Measurements from ENCODE around the gene PCIF1. TPM values are rescaled to one million over a fixed set of nuclear protein-coding genes. Genes with fewer than 3 reads are reported as not detected.
A peak's percentile ranks its signal among the peaks of the same experiment; 100 is the strongest.

PCIF1 gene
- total and polyA plus RNA-seq, 4 donors, result 9.2 to 12.4 (median 11.5) TPM

- no peaks in the 10 kb centered on the region for H3K27me3 ChIP-seq (ENCODE audit: control insufficient read depth in 4 of 4, insufficient read depth in 4 of 4, low read length in 3 of 4)
- DNase-seq (ENCODE audit: low spot score), result no peak
- peak overlapping the region in 1 of 3 donors; percentile 32 for H3K4me3 ChIP-seq (ENCODE audit: low read depth in 1 of 3, low read length in 3 of 3)
- peak; percentile 24 to 56 for TF ChIP-seq HNF4A (conservative IDR thresholded peaks at IDR 0.05)
- TF ChIP-seq NR2F2 (IDR thresholded peaks at IDR 0.05), result peak; percentile 18
- TF ChIP-seq FOXA1 (IDR thresholded peaks at IDR 0.05), result no peak
- TF ChIP-seq SP1 (IDR thresholded peaks at IDR 0.05), result peak; percentile 63
- no peak for TF ChIP-seq REST (IDR thresholded peaks at IDR 0.05)
- TF ChIP-seq RAD21 (IDR thresholded peaks at IDR 0.05), result peak in 1 of 2 donors; percentile 12
- H3K9me3 ChIP-seq (ENCODE audit: control insufficient read depth in 4 of 4, low read length in 3 of 4), result no peaks in the 10 kb centered on the region
- H3K36me3 ChIP-seq (ENCODE audit: control insufficient read depth in 4 of 4, insufficient read depth in 3 of 4, low read depth in 1 of 4, low read length in 3 of 4), result no peaks in the 10 kb centered on the region
- peak overlapping the region; percentile 33 to 65 for H3K27ac ChIP-seq (ENCODE audit: low read depth in 1 of 2, low read length in 2 of 2)
- H3K4me1 ChIP-seq (ENCODE audit: control insufficient read depth in 4 of 4, insufficient read depth in 4 of 4, low read length in 3 of 4), result peaks cover 3 to 26% (median 18%) of the 10 kb centered on the region in 4 donors
- WGBS, result 39% methylated on average over 21 of the region's 21 CpGs
- H3K9ac ChIP-seq (ENCODE audit: low read depth in 1 of 2, low read length in 2 of 2), result peak overlapping the region in 1 of 2 donors; percentile 84
These were observed 9.9 kb upstream of the PCIF1 start for GRCh38 chr20:45924391-45925261.

- peaks cover 3 to 21% (median 14%) of the 10 kb centered on the region in 4 donors for H3K4me1 ChIP-seq (ENCODE audit: control insufficient read depth in 4 of 4, insufficient read depth in 4 of 4, low read length in 3 of 4)
- H3K27ac ChIP-seq (ENCODE audit: low read depth in 1 of 2, low read length in 2 of 2), result no peak overlapping the region
- no peaks in the 10 kb centered on the region for H3K9me3 ChIP-seq (ENCODE audit: control insufficient read depth in 4 of 4, low read length in 3 of 4)
- 69% methylated on average over 9 of the region's 9 CpGs for WGBS
- no peaks in the 10 kb centered on the region for H3K36me3 ChIP-seq (ENCODE audit: control insufficient read depth in 4 of 4, insufficient read depth in 3 of 4, low read depth in 1 of 4, low read length in 3 of 4)
- no peak for TF ChIP-seq RXRA (IDR thresholded peaks at IDR 0.05)
- no peak for TF ChIP-seq HNF4A (conservative IDR thresholded peaks at IDR 0.05)
- TF ChIP-seq NR2F2 (IDR thresholded peaks at IDR 0.05), result no peak
- no peak for TF ChIP-seq YY1 (IDR thresholded peaks at IDR 0.05)
- no peak for TF ChIP-seq ZBTB33 (IDR thresholded peaks at IDR 0.05)
- TF ChIP-seq REST (IDR thresholded peaks at IDR 0.05), result no peak
- no peak for TF ChIP-seq RAD21 (IDR thresholded peaks at IDR 0.05)
- TF ChIP-seq FOXA1 (IDR thresholded peaks at IDR 0.05), result no peak
- no peak for TF ChIP-seq JUND (IDR thresholded peaks at IDR 0.05)
- H3K9ac ChIP-seq (ENCODE audit: low read depth in 1 of 2, low read length in 2 of 2), result no peak overlapping the region
- DNase-seq (ENCODE audit: low spot score), result no peak
- no peak overlapping the region for H3K4me3 ChIP-seq (ENCODE audit: low read depth in 1 of 3, low read length in 3 of 3)
- no peaks in the 10 kb centered on the region for H3K27me3 ChIP-seq (ENCODE audit: control insufficient read depth in 4 of 4, insufficient read depth in 4 of 4, low read length in 3 of 4)
These were observed 8.5 kb upstream of the PCIF1 start for GRCh38 chr20:45925821-45926506.
